HL-60 (cell line): ENCODE results near the gene MRPS2.

Source experiments
- DNase-seq, 2 experiments: peaks; one replicate each; pipeline ENCODE4 v3.0.0-alpha.2; 2010 to 2020; ENCODE audit warnings: low read depth in 1 of 2, low spot score in 1 of 2
- H3K27ac ChIP-seq: fragments of 250-450 bp; sonication (Bioruptor Pico); replicated peaks from 2 replicates; pipeline ENCODE4 v1.5.1; 2020; ENCODE audit warnings: mild to moderate bottlenecking, moderate library complexity
- H3K27me3 ChIP-seq: fragments of 250-450 bp; sonication (Bioruptor Pico); 2 replicates; pipeline ENCODE4 v1.5.1; 2021; ENCODE audit warnings: mild to moderate bottlenecking, moderate library complexity; ENCODE audit not compliant: insufficient read depth, poor library complexity, severe bottlenecking
- H3K4me3 ChIP-seq: replicated peaks from 2 replicates; pipeline ENCODE4 v1.5.1; 2011; ENCODE audit warnings: mild to moderate bottlenecking, control low read depth, low read length; ENCODE audit not compliant: insufficient read depth
- GABPA ChIP-seq: IDR thresholded peaks from 2 replicates; pipeline ENCODE4 v1.6.1; 2012; ENCODE audit warnings: low read depth
- POLR2AphosphoS5 ChIP-seq: IDR thresholded peaks from 2 replicates; pipeline ENCODE4 v1.6.1; 2012; ENCODE audit warnings: low read depth
- SPI1 ChIP-seq: IDR thresholded peaks from 2 replicates; pipeline ENCODE4 v1.6.1; 2012; ENCODE audit warnings: low read depth, mild to moderate bottlenecking, borderline replicate concordance
- TF ChIP-seq, protein P1 (sequence below): IDR thresholded peaks from one replicate; pipeline ENCODE4 v1.5.1; 2011; ENCODE audit warnings: low read length, control low read depth, inconsistent platforms; ENCODE audit not compliant: insufficient read depth
- TF ChIP-seq, protein P2 (sequence below): IDR thresholded peaks from 2 replicates; pipeline ENCODE4 v1.6.1; 2012; ENCODE audit warnings: low read depth; ENCODE audit not compliant: insufficient replicate concordance

MRPS2 gene

DNA sequence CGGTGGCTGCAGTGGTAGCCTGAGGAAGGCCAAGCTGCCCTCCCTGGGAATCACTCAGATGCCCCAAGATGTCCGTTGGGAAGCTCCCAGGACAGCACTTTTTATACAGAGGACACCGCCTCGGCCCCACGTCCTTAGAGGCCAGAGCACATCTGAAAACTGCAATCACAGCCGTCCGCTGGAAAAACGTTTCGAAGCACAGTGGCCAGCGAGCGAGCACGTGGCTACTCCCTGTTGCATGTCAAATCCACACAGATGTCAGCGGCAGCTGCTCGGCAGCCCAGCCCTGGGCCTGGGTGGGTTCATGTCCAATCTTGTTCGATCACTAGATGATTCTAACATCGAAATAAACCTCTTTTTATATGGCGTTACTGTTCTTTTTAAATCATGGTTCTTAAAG is 12.0 kb upstream of the MRPS2 start:
- H3K27me3 ChIP-seq, result no peaks in the 10 kb centered on the region
- no peak for DNase-seq
- no peak overlapping the region for H3K27ac ChIP-seq
- H3K4me3 ChIP-seq, result no peak overlapping the region
- no peak for TF ChIP-seq GABPA

DNA sequence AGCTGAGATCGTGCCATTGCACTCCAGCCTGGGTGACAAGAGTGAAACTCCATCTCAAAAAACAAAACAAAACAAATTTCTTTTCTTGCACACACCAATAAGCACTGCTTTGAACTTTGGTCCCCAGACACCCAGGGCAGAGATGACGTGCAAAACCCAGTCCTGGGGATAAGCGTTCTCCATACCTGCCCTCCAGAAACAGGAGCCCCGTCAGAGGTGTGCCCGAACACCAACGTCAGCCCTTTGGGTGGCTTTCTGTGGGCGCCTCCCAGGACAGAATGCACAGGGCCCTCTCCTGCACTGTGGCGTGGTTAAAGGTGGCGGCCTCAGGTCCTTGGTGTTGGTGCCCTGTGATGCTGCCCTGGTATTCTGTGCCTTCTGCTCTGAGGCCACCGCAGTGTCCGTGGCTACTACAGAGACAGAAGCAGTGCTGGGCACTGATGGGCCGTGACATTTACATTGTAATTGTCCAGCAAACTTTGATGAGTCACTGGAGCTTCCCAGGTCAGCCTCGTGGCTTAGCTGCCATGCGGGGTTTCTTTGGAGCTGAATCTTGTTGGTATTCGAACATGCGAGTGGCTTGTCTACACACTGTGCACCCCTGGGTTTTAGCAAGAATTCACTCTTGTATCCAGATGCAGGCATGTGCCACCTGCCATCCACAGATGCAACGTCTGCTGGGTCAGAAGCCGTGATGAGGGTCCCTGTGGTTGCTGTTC is 11.1 kb upstream of the MRPS2 start:
- no peak overlapping the region for H3K4me3 ChIP-seq
- no peaks in the 10 kb centered on the region for H3K27me3 ChIP-seq
- DNase-seq, result no peak
- no peak overlapping the region for H3K27ac ChIP-seq
- TF ChIP-seq, protein P1, sequence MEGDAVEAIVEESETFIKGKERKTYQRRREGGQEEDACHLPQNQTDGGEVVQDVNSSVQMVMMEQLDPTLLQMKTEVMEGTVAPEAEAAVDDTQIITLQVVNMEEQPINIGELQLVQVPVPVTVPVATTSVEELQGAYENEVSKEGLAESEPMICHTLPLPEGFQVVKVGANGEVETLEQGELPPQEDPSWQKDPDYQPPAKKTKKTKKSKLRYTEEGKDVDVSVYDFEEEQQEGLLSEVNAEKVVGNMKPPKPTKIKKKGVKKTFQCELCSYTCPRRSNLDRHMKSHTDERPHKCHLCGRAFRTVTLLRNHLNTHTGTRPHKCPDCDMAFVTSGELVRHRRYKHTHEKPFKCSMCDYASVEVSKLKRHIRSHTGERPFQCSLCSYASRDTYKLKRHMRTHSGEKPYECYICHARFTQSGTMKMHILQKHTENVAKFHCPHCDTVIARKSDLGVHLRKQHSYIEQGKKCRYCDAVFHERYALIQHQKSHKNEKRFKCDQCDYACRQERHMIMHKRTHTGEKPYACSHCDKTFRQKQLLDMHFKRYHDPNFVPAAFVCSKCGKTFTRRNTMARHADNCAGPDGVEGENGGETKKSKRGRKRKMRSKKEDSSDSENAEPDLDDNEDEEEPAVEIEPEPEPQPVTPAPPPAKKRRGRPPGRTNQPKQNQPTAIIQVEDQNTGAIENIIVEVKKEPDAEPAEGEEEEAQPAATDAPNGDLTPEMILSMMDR, result no peak
- TF ChIP-seq, protein P2, sequence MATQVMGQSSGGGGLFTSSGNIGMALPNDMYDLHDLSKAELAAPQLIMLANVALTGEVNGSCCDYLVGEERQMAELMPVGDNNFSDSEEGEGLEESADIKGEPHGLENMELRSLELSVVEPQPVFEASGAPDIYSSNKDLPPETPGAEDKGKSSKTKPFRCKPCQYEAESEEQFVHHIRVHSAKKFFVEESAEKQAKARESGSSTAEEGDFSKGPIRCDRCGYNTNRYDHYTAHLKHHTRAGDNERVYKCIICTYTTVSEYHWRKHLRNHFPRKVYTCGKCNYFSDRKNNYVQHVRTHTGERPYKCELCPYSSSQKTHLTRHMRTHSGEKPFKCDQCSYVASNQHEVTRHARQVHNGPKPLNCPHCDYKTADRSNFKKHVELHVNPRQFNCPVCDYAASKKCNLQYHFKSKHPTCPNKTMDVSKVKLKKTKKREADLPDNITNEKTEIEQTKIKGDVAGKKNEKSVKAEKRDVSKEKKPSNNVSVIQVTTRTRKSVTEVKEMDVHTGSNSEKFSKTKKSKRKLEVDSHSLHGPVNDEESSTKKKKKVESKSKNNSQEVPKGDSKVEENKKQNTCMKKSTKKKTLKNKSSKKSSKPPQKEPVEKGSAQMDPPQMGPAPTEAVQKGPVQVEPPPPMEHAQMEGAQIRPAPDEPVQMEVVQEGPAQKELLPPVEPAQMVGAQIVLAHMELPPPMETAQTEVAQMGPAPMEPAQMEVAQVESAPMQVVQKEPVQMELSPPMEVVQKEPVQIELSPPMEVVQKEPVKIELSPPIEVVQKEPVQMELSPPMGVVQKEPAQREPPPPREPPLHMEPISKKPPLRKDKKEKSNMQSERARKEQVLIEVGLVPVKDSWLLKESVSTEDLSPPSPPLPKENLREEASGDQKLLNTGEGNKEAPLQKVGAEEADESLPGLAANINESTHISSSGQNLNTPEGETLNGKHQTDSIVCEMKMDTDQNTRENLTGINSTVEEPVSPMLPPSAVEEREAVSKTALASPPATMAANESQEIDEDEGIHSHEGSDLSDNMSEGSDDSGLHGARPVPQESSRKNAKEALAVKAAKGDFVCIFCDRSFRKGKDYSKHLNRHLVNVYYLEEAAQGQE, result no peak
- TF ChIP-seq POLR2AphosphoS5 (no peak), SPI1 (no peak), GABPA (no peak)

DNA sequence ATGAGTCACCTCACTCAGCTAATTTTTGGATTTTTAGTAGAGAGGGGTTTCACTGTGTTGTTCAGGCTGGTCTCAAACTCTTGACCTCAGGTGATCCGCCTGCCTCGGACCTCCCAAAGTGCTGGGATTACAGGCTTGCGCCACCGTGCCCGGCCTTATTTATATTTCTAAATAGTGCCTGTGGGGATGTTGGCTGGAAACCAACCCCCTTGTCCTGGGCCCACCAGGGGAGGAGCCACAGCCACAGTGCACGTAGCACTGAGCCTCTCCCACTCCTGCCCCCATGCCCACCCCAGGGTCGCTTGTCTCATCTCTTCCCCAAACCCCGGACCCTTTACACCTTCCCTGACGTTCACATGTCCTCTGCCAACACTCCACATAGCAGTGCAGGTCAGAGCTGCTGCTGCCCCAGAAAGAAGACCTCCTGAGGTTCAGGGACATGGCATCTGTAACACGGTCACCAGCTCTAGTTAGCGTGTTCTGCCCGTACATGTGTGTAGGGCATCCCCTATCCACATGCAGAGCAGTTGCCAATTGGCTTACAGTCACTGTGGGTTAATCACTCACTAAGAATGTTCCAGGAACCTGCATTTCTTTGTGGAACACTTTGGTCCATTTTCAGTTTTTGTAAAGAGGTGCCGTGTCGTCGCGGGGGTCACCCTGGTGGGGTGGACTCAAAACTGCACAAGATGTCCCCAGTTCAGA is 10.2 kb upstream of the MRPS2 start:
- Histone ChIP-seq H3K27ac (no peak overlapping the region), H3K4me3 (no peak overlapping the region), H3K27me3 (no peaks in the 10 kb centered on the region)
- no peak for DNase-seq
- TF ChIP-seq, protein P2, result no peak
- TF ChIP-seq SPI1 (no peak), POLR2AphosphoS5 (no peak), GABPA (no peak)
- TF ChIP-seq, protein P1, result no peak

DNA sequence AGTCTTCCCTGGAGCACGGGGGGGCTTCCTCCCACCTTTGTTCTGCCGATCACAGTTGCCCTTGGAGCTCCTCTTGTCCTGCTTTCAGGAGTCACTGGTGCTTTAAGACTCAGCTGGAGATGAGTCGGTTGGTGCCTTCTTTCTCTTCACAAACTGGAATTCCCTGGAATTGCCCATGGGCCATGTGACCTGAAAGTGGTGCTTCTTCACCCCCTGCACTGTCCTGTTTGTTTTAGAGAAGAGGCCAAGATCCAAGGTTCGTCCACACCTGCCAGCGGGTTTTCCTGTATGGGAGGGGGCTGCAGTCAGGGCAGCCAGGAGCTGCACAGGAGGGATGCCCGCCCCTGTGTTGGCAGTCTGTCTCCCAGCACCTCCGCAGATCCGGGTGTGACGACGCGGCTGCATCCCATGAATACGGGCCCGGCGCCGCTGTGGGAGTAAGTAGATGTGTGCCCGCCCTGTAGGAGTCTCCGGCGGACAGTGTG is 9.5 kb upstream of the MRPS2 start:
- Histone ChIP-seq H3K27me3 (no peaks in the 10 kb centered on the region), H3K4me3 (no peak overlapping the region), H3K27ac (no peak overlapping the region)
- DNase-seq, result no peak
- no peak for TF ChIP-seq POLR2AphosphoS5
- TF ChIP-seq, protein P2, result no peak
- no peak for TF ChIP-seq SPI1
- TF ChIP-seq, protein P1, result no peak
- no peak for TF ChIP-seq GABPA
